ENCODE results near the gene HSPA14. TPM values are rescaled to one million over a fixed set of nuclear protein-coding genes. Genes with fewer than 3 reads are reported as not detected.
"Not testable (repeated sequence)": the region's sequence is repeated elsewhere in the genome, so short reads cannot be mapped to it uniquely, and the experiment has no call there.

The HSPA14 gene
- polyA plus RNA-seq, 1 donor from 2014 or later: 48.1 TPM

- Histone ChIP-seq H3K9ac (ENCODE audit: low read length) (no peak overlapping the region), H3K36me3 (ENCODE audit: insufficient read depth, low read length) (no peaks in the 10 kb centered on the region), H3K27me3 (ENCODE audit: insufficient read depth, low read depth, low read length) (no peaks in the 10 kb centered on the region), H3F3A (ENCODE audit: insufficient read depth, low read length, poor library complexity, severe bottlenecking) (no peaks in the 10 kb centered on the region), H3K9me2 (ENCODE audit: insufficient read depth, low read length) (no peaks in the 10 kb centered on the region), H3K4me3 (ENCODE audit: low read length) (no peak overlapping the region), H3K27ac (ENCODE audit: low read length) (no peak overlapping the region), H2AFZ (ENCODE audit: low read depth, low read length) (no peak overlapping the region), H3K4me2 (ENCODE audit: low read length) (no peak overlapping the region), H3K9me3 (ENCODE audit: low read length) (no peaks in the 10 kb centered on the region), H4K20me1 (ENCODE audit: insufficient read depth) (no peaks in the 10 kb centered on the region), H3K79me2 (replicated peaks; ENCODE audit: insufficient read depth, low read length) (no peaks in the 10 kb centered on the region)
- TF ChIP-seq EP300 (conservative IDR thresholded peaks at IDR 0.05; ENCODE audit: poor library complexity, severe bottlenecking) (no peak), CTCF (IDR thresholded peaks at IDR 0.05; ENCODE audit: poor library complexity, severe bottlenecking) (no peak), POLR2AphosphoS5 (IDR thresholded peaks at IDR 0.05) (no peak), RAD21 (conservative IDR thresholded peaks at IDR 0.05) (no peak), EZH2 (IDR thresholded peaks at IDR 0.05; ENCODE audit: borderline replicate concordance, insufficient read depth, low read length, poor library complexity, severe bottlenecking) (no peak), MXI1 (conservative IDR thresholded peaks at IDR 0.05; ENCODE audit: poor library complexity, severe bottlenecking) (no peak), SMC3 (conservative IDR thresholded peaks at IDR 0.05; ENCODE audit: poor library complexity) (no peak), TAF1 (IDR thresholded peaks at IDR 0.05; ENCODE audit: low read depth) (no peak)
- TF ChIP-seq, protein P1, sequence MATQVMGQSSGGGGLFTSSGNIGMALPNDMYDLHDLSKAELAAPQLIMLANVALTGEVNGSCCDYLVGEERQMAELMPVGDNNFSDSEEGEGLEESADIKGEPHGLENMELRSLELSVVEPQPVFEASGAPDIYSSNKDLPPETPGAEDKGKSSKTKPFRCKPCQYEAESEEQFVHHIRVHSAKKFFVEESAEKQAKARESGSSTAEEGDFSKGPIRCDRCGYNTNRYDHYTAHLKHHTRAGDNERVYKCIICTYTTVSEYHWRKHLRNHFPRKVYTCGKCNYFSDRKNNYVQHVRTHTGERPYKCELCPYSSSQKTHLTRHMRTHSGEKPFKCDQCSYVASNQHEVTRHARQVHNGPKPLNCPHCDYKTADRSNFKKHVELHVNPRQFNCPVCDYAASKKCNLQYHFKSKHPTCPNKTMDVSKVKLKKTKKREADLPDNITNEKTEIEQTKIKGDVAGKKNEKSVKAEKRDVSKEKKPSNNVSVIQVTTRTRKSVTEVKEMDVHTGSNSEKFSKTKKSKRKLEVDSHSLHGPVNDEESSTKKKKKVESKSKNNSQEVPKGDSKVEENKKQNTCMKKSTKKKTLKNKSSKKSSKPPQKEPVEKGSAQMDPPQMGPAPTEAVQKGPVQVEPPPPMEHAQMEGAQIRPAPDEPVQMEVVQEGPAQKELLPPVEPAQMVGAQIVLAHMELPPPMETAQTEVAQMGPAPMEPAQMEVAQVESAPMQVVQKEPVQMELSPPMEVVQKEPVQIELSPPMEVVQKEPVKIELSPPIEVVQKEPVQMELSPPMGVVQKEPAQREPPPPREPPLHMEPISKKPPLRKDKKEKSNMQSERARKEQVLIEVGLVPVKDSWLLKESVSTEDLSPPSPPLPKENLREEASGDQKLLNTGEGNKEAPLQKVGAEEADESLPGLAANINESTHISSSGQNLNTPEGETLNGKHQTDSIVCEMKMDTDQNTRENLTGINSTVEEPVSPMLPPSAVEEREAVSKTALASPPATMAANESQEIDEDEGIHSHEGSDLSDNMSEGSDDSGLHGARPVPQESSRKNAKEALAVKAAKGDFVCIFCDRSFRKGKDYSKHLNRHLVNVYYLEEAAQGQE (IDR thresholded peaks at IDR 0.05; ENCODE audit: borderline replicate concordance): no peak
These were observed 22.4 kb upstream of the HSPA14 start for GRCh38 chr10:14815681-14816080.

GRCh38 chr10:14816717-14817116, 21.4 kb upstream of the HSPA14 start:
- not testable (repeated sequence) for H3K4me2 ChIP-seq (ENCODE audit: low read length); H2AFZ ChIP-seq (ENCODE audit: low read depth, low read length); H3F3A ChIP-seq (ENCODE audit: insufficient read depth, low read length, poor library complexity, severe bottlenecking); H3K9ac ChIP-seq (ENCODE audit: low read length); H3K9me3 ChIP-seq (ENCODE audit: low read length); H3K4me3 ChIP-seq (ENCODE audit: low read length); H4K20me1 ChIP-seq (ENCODE audit: insufficient read depth); H3K27me3 ChIP-seq (ENCODE audit: insufficient read depth, low read depth, low read length); H3K79me2 ChIP-seq (replicated peaks; ENCODE audit: insufficient read depth, low read length); H3K36me3 ChIP-seq (ENCODE audit: insufficient read depth, low read length); H3K27ac ChIP-seq (ENCODE audit: low read length); H3K9me2 ChIP-seq (ENCODE audit: insufficient read depth, low read length)

Measured in neural cell (in vitro differentiated cells).